NCI-H146 treated with DMSO at 0.1 percent for 48 hours (cell line): ENCODE results near the gene CEP112.

Experiments used
- DNase-seq: peaks from one replicate; lab custom pipeline; 2025; ENCODE audit not compliant: unreplicated experiment; lab: John Stamatoyannopoulos, UW

The CEP112 gene

GRCh38 chr17:65617496-65617895 is 574.4 kb downstream of the CEP112 start:
- DNase-seq = no peak

DNA sequence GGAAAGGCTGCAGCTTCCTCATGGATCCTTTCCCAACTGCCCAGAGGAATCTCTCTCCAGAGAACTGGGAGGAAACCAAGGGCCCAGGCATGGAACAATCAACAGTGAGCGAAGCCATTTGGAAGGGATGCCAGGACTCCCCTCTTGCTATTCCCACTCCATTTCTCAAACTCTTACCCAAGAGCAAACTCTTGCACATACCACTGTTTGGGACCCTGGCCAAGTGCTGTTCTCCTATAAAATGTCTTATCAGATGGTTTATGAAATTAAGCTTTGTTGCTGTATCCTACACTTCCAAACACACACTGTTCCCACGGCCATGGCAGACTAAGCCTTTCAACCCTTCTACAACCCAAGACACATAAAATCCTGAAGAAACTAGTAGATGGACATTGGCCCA is 582.2 kb downstream of the CEP112 start:
- DNase-seq = no peak

- DNase-seq = no peak
Measured at GRCh38 chr17:65609286-65609685, 582.6 kb downstream of the CEP112 start.

DNA sequence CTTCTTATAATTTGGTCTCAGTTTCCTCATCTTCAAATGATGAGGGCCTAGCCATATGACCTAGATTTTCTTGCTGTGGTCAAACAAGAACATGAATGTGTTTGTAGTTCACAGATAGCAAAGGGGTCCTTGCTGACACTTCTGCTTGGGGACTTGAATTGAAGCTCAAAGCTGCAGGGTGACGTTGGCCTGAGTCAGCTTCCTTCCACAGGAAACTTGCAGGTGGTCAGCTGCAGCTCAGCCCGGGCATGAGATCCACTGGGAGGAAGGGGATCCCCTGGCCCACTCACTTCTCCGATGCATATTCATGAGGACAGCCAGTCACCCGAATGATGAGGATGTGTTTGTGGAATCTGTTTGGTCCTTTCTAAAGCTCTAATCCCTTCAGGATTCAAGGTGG is 587.9 kb downstream of the CEP112 start:
- DNase-seq = no peak

- no peak for DNase-seq
Measured at GRCh38 chr17:65601881-65602280, 590.1 kb downstream of the CEP112 start.

DNA sequence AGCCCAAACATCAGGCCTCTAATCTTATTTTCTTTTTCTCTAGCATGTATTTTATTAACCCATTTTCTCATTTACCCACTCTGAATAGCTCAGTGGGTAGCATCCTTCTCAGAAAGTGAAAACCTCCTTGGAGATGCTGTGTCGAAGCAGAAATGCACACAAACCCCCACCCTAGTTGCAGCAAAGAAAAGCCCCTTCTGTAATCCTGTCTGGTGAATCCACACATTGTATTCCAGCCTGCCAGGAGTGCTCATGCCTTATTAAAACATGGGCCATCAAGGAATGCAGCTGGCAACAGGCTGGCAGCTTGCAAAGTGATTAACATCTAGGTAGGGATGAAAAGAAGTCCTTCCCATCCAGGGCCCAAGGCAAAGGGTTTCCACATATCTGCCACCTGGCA is 590.8 kb downstream of the CEP112 start:
- no peak for DNase-seq

- no peak for DNase-seq
Measured at GRCh38 chr17:65600518-65600917, 591.4 kb downstream of the CEP112 start.

DNA sequence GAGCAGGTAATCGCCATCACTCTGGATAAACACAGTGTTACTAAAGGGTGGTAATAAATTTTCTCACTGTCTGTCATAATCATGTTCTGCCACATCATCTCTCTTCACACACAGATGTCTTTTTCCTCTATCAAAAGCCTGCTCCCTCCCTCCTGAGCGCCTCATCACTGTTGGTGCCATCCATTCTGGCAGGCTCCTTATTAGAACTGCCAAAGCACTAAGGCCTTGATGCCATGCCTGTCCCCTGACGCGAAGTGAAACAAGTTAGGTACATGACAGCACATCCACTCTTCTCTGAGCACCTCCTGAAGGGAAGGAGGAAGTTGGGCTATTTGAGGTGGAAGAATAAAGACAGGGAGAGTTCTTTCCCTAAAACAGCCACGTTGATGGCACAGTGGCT is 592.3 kb downstream of the CEP112 start:
- DNase-seq = no peak

DNA sequence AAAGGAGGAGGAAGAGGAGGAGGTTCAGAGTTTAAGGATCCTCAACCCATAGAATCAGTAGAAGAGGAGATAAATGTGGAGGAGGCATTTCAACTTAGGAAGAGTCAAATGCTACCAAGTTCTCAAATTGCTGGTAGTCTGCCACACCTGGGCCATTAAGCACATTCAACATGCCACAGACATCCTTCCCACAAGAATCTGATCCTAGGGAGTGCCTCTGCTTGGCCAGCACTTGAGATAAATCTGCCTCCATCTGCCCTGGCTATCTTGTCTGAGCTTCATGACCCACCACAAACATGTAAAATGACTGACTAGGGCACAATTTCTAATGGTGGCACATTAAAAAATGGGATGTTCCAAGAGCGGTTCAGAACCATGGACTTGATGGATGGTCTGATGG is 593.2 kb downstream of the CEP112 start:
- no peak for DNase-seq

DNA sequence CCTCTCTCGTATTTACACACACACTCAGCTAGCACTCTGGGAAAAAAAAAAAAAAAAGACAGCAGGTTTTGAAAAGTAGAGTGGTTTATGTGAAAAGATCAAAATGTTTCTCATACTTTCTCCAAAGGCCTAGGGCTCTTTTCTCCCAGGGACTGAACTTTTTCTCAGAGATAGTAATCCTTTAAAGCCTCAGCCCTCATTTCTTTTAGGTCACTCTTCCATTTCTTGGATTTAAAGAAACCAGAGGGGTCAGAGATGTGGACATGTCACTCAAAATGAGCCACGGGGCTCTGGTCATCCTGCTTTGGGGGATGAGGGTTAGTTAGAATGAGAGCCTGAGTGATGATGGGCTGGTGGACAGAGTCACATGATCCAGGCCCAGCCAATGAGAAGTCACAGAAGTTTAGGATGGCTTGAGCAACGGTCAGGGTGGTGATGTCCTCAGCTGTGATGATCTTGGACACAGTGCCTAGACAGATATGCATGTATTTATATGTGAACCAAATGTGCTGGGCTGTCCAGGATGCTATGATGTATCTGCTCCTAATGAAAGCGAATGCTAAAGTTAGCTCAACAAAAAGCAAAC is 596.8 kb downstream of the CEP112 start:
- DNase-seq = no peak

DNA sequence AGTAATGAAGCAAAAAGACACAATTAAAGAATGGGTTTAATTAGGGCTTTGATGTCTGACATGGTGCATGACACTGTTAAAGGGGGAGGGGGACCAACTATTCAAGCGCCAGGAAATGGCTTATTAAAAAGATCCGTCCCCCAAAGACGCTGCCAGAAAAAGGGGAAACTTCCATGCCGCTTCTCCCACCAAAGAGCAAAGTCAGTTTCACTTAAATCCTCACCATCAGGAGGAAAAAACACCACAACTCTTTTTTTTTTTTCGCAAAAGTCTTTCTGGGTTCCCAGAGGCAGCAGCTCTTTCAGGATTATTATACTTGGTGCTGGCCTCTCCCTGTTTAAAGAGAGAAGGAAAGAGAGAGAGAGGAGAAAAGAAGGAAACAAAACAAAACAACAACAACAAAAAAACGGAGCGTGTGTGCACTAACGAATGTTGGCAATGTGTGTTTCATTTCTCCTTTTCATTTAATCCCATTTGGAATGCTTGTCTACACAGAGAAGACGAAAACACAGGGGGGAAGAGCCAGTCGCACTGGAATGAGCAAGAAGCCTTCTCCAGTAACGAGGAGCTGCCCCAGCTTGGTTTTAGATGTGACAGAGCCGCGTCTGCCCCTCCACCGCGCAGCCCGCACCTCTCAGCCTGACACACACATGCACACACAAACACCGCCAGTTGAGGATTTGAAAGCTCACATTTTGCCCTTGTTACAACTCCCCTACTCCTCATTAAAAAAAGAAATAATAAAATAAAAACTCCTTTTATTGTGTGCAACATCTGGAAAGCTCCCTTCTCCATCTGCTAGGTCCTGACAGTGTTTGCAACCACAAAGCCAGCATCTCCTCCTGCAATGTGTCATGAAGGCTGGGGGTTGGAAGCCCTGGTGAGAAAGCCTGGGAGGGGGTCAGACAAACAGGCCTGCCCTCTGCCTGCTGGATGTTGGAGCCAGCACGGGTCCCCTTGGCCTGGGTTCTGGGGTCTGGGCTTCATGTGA is 597.8 kb downstream of the CEP112 start:
- no peak for DNase-seq

DNA sequence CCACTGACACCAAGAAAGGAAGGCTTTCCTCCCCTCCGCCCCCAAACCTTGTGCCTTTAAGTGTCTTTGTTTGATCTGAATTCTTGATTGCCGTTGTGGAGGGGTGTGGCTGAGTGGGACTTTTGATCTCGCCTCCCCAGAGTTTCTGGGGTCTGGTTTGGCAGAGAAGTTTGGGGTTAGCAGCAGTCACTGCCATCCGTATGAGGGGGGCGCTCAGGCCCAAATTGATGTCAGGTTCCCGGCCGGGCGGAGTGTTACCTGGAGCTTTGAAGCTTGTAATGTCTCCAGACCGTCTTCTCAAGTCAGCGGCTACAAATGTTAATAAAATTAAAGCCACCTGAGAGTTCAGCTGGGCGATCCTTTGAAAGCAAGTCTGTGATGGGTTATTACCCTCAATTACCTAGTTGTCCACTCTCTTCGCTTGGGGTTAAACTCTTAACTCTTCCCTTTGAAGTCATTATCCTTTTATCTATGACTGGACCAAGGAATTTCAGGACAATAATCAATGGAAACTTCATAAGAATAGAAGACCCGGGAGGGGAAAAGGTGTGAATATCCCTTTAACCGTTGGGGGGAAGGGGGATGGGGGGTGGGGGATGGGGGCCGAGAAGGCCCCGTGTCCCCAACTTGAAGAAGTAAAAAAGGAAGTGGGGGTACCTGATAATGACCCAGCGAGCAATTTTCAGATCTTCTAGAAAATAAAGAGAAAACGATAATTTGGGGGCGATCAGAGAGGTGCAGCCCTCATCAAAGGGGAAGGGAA is 598.7 kb downstream of the CEP112 start:
- no peak for DNase-seq

- DNase-seq = no peak
Measured at GRCh38 chr17:65592125-65592965, 599.6 kb downstream of the CEP112 start.

DNA sequence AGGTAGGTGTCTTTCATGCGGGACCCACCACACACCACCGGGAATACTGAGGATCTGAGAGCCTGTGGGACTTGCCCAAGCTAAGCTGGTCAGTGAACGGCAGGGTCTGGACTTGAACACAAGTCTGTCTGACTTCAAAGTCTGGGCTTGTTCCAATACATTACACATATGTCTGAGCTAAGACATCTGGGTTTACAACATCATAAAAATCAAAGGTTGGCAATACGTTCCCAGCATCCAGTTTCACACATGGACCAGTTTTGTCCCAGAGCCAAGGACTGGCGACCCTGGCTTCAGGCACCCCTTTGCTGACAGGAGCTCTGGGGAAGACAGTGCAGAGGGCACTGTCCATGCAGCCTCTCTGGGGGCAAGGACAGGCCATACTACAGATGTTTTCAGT is 602.6 kb downstream of the CEP112 start:
- DNase-seq = no peak

DNA sequence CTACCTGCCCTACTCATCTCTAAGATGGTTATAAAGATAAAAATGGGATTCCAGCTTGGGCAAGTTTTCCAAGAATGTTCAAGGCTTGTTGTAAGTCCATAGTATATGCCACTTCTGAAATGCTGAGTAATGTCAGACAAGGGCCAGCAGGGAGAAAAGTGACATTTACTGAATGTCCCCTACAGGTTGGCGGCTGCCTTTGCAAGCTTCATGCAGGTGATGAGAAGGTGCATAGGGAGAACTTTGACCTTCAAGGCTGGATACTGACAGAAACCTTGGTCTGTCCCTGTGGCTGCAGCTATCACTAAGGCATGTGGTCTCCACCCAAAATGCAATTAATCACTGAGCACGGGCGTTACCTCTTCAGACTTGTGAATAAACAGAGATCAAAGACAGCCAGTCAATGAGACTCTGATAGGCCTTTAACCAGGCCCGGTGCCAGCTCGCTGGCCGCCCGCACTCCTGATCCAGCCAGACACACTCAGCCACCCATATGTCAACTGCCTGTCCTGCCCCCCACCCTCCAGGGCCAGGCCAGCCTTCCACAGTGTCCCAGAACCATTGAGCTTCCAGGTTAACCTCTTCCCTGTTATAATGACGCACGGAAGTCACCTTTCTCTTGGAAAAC is 603.6 kb downstream of the CEP112 start:
- DNase-seq = no peak

- DNase-seq = no peak
Measured at GRCh38 chr17:65587534-65588180, 604.3 kb downstream of the CEP112 start.

- no peak for DNase-seq
Measured at GRCh38 chr17:65586899-65587298, 605.0 kb downstream of the CEP112 start.
